Peyer's patch (tissue), 4 donors: ENCODE data around the gene GAS7. TPM values are rescaled to one million over a fixed set of nuclear protein-coding genes. Genes with fewer than 3 reads are reported as not detected.

Source experiments
- DNase-seq, 3 donors: peaks; one replicate each; pipeline ENCODE4 v3.0.0-alpha.2; 2017 to 2019
- H3K27ac ChIP-seq, 4 donors: fragments of 200-600 bp; sonication (generic); one replicate each; pipeline ENCODE4 v1.5.1; 2016 to 2019
- H3K27me3 ChIP-seq, 2 donors: fragments of 200-600 bp; sonication (generic); one replicate each; pipeline ENCODE4 v1.5.1; 2019
- H3K36me3 ChIP-seq, 3 donors: fragments of 200-600 bp; sonication (generic); one replicate each; pipeline ENCODE4 v1.5.1; 2016 to 2019
- H3K4me1 ChIP-seq, 4 donors: fragments of 200-600 bp; sonication (generic); one replicate each; pipeline ENCODE4 v1.5.1; 2016 to 2019
- H3K4me3 ChIP-seq, 4 donors: fragments of 200-600 bp; sonication (generic); 1 replicate in 3 of 4; 2 replicates in 1 of 4; pipeline ENCODE4 v1.5.1; 2016 to 2019; ENCODE audit warnings: mild to moderate bottlenecking in 1 of 4
- H3K9me3 ChIP-seq, 4 donors: fragments of 200-600 bp; sonication (generic); one replicate each; pipeline ENCODE4 v1.5.1; 2016 to 2019; ENCODE audit warnings: mild to moderate bottlenecking in 1 of 4
- POLR2A ChIP-seq, 2 donors: fragments of 450-650 bp; IDR thresholded peaks; one replicate each; pipeline ENCODE4 v1.5.1; 2017; ENCODE audit warnings: antibody characterized with exemption in 2 of 2, mild to moderate bottlenecking in 2 of 2, moderate library complexity in 2 of 2
- total RNA-seq, 4 donors: library from RNA; depleted of rRNA; stranded (reverse); fragments of >200 nt; gene quantifications; one replicate each; pipeline ENCODE4 v1.1.0, GENCODE V29; 2016
- TF ChIP-seq, protein P1 (sequence below), 6 experiments: fragments of 450-650 bp in 4 of 6; fragments of 200-600 bp in 2 of 6; sonication (generic) in 1 of 6; IDR thresholded peaks; one replicate each; pipeline ENCODE4 v1.5.1; 2017 to 2019; ENCODE audit warnings: antibody characterized with exemption in 6 of 6, mild to moderate bottlenecking in 3 of 6, moderate library complexity in 1 of 6

GAS7 gene
- total RNA-seq, 4 donors from 2014 or later = 6.8 to 104 (median 27.6) TPM

DNA sequence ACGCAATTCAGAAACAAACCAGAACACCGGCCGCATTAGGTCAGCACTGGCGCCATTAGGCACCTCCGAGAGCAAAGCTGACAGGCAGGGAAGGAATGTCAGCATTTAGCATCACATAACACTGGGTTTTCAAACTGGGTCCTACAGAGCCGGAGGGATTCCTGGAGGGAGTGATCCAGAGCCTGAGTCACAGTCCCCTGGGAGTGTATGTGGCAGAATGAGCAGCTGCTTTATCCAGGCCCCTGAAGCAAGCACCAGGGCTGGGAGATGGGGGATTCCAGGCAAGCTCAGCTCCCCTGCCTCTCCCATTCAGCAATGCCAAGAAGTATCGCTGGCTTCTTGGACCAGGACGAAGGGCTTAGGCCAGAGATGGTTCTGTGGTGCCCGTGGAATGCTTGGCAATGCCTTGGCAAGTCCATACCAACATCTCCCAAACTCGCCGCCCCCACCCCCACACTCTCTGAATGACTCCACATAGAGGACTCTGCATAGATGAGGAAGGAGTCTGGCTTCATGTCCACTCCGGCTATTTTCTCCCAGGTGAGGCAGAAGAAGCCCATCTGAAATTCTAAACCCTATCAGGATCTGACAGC lies 20.4 kb downstream of the GAS7 start:
- TF ChIP-seq POLR2A (IDR thresholded peaks at IDR 0.05) = no peak
- TF ChIP-seq, protein P1, sequence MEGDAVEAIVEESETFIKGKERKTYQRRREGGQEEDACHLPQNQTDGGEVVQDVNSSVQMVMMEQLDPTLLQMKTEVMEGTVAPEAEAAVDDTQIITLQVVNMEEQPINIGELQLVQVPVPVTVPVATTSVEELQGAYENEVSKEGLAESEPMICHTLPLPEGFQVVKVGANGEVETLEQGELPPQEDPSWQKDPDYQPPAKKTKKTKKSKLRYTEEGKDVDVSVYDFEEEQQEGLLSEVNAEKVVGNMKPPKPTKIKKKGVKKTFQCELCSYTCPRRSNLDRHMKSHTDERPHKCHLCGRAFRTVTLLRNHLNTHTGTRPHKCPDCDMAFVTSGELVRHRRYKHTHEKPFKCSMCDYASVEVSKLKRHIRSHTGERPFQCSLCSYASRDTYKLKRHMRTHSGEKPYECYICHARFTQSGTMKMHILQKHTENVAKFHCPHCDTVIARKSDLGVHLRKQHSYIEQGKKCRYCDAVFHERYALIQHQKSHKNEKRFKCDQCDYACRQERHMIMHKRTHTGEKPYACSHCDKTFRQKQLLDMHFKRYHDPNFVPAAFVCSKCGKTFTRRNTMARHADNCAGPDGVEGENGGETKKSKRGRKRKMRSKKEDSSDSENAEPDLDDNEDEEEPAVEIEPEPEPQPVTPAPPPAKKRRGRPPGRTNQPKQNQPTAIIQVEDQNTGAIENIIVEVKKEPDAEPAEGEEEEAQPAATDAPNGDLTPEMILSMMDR (IDR thresholded peaks at IDR 0.05) = no peak
- no peaks in the 10 kb centered on the region for H3K9me3 ChIP-seq
- H3K4me3 ChIP-seq = no peak overlapping the region
- DNase-seq = no peak
- no peaks in the 10 kb centered on the region for H3K27me3 ChIP-seq
- H3K36me3 ChIP-seq = no peaks in the 10 kb centered on the region
- no peak overlapping the region for H3K27ac ChIP-seq
- H3K4me1 ChIP-seq = no peaks in the 10 kb centered on the region

DNA sequence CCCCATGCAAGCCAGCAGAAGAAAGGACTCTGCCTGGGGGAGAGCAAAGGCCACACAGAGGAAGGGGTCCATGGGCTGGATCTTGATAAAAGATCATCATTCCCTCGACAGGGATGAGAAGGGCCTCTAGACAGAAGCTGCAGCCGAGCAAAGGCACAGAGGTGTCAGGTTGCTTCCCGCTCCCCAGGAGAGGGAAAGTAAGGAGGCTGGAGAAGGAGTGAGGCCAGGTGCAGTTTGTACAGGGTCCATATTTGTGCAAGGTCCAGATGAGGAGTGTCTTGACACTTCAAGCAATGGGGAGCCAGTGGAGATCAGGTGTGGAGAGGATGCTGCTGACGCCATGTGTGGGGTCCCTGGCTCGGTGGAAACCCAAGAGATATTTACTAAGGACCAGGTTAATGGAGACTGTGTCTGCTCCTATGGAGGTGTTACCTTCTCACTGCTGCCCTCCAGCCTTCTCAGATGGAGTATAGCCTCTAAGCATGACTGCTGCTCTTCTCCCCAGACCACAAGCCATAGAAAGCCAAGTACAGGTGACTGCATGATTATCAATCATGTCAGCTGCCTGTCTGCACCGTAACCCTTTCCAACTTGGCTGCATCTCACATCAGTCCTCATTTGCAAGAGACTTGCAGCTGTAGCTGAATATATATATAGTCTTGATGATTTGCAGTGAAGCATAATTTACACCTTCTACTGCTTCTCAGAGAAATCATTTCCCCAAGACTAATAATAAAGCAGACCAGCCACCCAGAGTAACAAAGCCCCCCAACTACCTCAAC lies 21.1 kb downstream of the GAS7 start:
- H3K36me3 ChIP-seq = no peaks in the 10 kb centered on the region
- TF ChIP-seq, protein P1 (IDR thresholded peaks at IDR 0.05) = no peak
- TF ChIP-seq POLR2A (IDR thresholded peaks at IDR 0.05) = no peak
- no peak overlapping the region for H3K4me3 ChIP-seq
- no peaks in the 10 kb centered on the region for H3K9me3 ChIP-seq
- DNase-seq = no peak
- H3K27ac ChIP-seq = no peak overlapping the region
- H3K27me3 ChIP-seq = no peaks in the 10 kb centered on the region
- H3K4me1 ChIP-seq = no peaks in the 10 kb centered on the region

DNA sequence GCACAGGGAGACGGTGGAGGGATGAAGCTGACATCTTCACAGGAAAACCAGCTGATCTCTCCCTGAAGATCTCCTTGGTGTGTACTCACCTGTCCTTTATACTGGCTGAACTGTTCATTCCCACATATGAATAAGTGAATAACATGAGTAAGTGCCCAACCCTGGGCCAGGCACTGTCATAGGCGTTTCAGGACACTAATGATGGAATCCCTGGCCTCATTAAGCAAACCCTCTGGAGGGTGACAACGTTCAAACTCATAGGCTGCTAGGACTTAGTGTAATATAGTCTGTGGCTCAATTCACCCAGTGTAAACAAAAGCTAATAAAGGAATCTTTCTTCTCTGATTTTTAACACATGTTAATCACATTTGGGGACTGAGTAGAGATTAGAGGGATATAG lies 24.5 kb downstream of the GAS7 start:
- Histone ChIP-seq H3K36me3 (no peaks in the 10 kb centered on the region), H3K27ac (no peak overlapping the region), H3K27me3 (no peaks in the 10 kb centered on the region), H3K9me3 (no peaks in the 10 kb centered on the region), H3K4me3 (no peak overlapping the region), H3K4me1 (peaks cover 0 to 6% (median 0%) of the 10 kb centered on the region in 4 donors)
- TF ChIP-seq, protein P1 (IDR thresholded peaks at IDR 0.05) = no peak
- TF ChIP-seq POLR2A (IDR thresholded peaks at IDR 0.05) = no peak
- DNase-seq = no peak

- no peaks in the 10 kb centered on the region for H3K9me3 ChIP-seq
- H3K4me1 ChIP-seq = peaks cover 0 to 6% (median 0%) of the 10 kb centered on the region in 4 donors
- no peaks in the 10 kb centered on the region for H3K27me3 ChIP-seq
- no peak for DNase-seq
- no peak overlapping the region for H3K4me3 ChIP-seq
- no peaks in the 10 kb centered on the region for H3K36me3 ChIP-seq
- no peak overlapping the region for H3K27ac ChIP-seq
- TF ChIP-seq, protein P1 (IDR thresholded peaks at IDR 0.05) = no peak
Measured at GRCh38 chr17:10172778-10173177, 25.6 kb downstream of the GAS7 start.

DNA sequence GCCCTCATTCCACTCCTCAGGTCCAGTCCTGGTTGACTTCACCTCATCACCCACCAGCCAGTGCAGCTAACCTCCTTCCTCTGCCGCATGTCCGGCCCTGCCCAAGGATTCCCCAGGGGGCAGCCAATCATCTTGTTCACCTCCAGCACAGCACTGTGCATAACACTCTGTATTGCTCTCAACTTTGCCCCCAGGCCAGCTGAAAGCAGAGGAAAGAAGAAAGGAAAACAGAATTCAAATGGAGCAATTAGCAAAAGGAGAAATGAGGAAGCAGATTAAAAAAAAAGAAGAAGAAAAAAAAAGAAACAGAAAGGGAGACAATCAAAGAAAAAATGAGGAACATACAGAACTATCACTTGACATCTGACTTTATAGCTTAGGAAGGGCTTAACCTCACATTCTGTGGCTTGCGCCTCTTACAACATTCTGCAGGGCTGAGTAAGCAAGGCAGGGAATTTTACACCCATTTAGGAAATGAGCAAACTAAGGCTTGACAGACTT lies 26.1 kb downstream of the GAS7 start:
- no peak overlapping the region for H3K4me3 ChIP-seq
- peaks cover 0 to 6% (median 0%) of the 10 kb centered on the region in 4 donors for H3K4me1 ChIP-seq
- H3K9me3 ChIP-seq = no peaks in the 10 kb centered on the region
- no peaks in the 10 kb centered on the region for H3K36me3 ChIP-seq
- TF ChIP-seq POLR2A (IDR thresholded peaks at IDR 0.05) = no peak
- TF ChIP-seq, protein P1 (IDR thresholded peaks at IDR 0.05) = no peak
- no peaks in the 10 kb centered on the region for H3K27me3 ChIP-seq
- H3K27ac ChIP-seq = no peak overlapping the region
- DNase-seq = no peak
